NCI-H748 (cell line): ENCODE results near the gene RNU6-1.
A peak's percentile ranks its signal among the peaks of the same experiment; 100 is the strongest.

Experiments used
- DNase-seq: peaks from one replicate; lab custom pipeline; 2025; ENCODE audit not compliant: unreplicated experiment; lab: John Stamatoyannopoulos, UW

RNU6-1 gene

GRCh38 chr15:67839929-67840748, at the start of gene RNU6-1:
Gene RNU6-1 (minus strand): TSS chr15:67840045.
- DNase-seq, result peak; percentile 91

GRCh38 chr15:67887776-67888175, 47.9 kb upstream of the RNU6-1 start:
- no peak for DNase-seq

- DNase-seq, result no peak
These were observed 46.0 kb upstream of the RNU6-1 start for GRCh38 chr15:67885861-67886260.

GRCh38 chr15:67885175-67885523, 45.3 kb upstream of the RNU6-1 start:
- no peak for DNase-seq

GRCh38 chr15:67884514-67885174, 44.8 kb upstream of the RNU6-1 start:
- peak; percentile 60 for DNase-seq

- no peak for DNase-seq
These were observed 44.2 kb upstream of the RNU6-1 start for GRCh38 chr15:67884009-67884408.

GRCh38 chr15:67883234-67883773, 43.5 kb upstream of the RNU6-1 start:
- DNase-seq, result no peak

GRCh38 chr15:67882487-67883233, 42.8 kb upstream of the RNU6-1 start:
- DNase-seq, result no peak

GRCh38 chr15:67880651-67881182, 40.9 kb upstream of the RNU6-1 start:
- no peak for DNase-seq

- no peak for DNase-seq
These were observed 39.7 kb upstream of the RNU6-1 start for GRCh38 chr15:67879440-67880129.

GRCh38 chr15:67878712-67879206, 38.9 kb upstream of the RNU6-1 start:
- DNase-seq, result no peak

GRCh38 chr15:67873777-67874176, 33.9 kb upstream of the RNU6-1 start:
- no peak for DNase-seq

GRCh38 chr15:67870868-67871408, 31.1 kb upstream of the RNU6-1 start:
- no peak for DNase-seq

- DNase-seq, result no peak
These were observed 29.9 kb upstream of the RNU6-1 start for GRCh38 chr15:67869701-67870100.

- no peak for DNase-seq
These were observed 25.9 kb upstream of the RNU6-1 start for GRCh38 chr15:67865766-67866165.

GRCh38 chr15:67865331-67865730, 25.5 kb upstream of the RNU6-1 start:
- DNase-seq, result no peak

- peak; percentile 85 for DNase-seq
These were observed 23.7 kb upstream of the RNU6-1 start for GRCh38 chr15:67863442-67863987.

GRCh38 chr15:67862750-67863441, 23.1 kb upstream of the RNU6-1 start:
- DNase-seq, result no peak

GRCh38 chr15:67861983-67862382, 22.1 kb upstream of the RNU6-1 start:
- no peak for DNase-seq
